RWPE2 (cell line): ENCODE results near the gene RABAC1.

Experiments used
- ATAC-seq: fragments of 200-7000 bp; cut with Tn5 transposase; 3 replicates; pipeline ENCODE4 v1.9.1; 2021; ENCODE audit warnings: low read depth
- DNase-seq: peaks from one replicate; pipeline ENCODE4 v3.0.0-alpha.2; 2020; ENCODE audit warnings: low spot score
- H3K27ac ChIP-seq: fragments of 450-650 bp; 2 replicates; pipeline ENCODE4 v1.5.1; 2017; ENCODE audit warnings: mild to moderate bottlenecking; ENCODE audit not compliant: poor library complexity, severe bottlenecking
- H3K27me3 ChIP-seq: fragments of 250-450 bp; sonication (Bioruptor Pico); 2 replicates; pipeline ENCODE4 v1.5.1; 2021; ENCODE audit warnings: mild to moderate bottlenecking, moderate library complexity; ENCODE audit not compliant: insufficient read depth, poor library complexity, severe bottlenecking
- H3K36me3 ChIP-seq: fragments of 250-450 bp; sonication (Bioruptor Pico); 2 replicates; pipeline ENCODE4 v1.5.1; 2020; ENCODE audit warnings: low read depth, mild to moderate bottlenecking, moderate library complexity
- H3K4me1 ChIP-seq: fragments of 250-450 bp; sonication (Bioruptor Pico); 2 replicates; pipeline ENCODE4 v1.5.1; 2021; ENCODE audit warnings: mild to moderate bottlenecking, moderate library complexity; ENCODE audit not compliant: insufficient read depth, poor library complexity, severe bottlenecking
- H3K4me3 ChIP-seq: fragments of 250-450 bp; sonication (Bioruptor Pico); 2 replicates; pipeline ENCODE4 v1.5.1; 2021; ENCODE audit warnings: mild to moderate bottlenecking, moderate library complexity; ENCODE audit not compliant: severe bottlenecking
- H3K9me3 ChIP-seq: fragments of 250-450 bp; sonication (Bioruptor Pico); 2 replicates; pipeline ENCODE4 v1.5.1; 2021; ENCODE audit warnings: mild to moderate bottlenecking, moderate library complexity; ENCODE audit not compliant: severe bottlenecking
- CTCF ChIP-seq: fragments of 450-650 bp; IDR thresholded peaks from one replicate; pipeline ENCODE4 v1.5.1; 2017; ENCODE audit warnings: mild to moderate bottlenecking, moderate library complexity; ENCODE audit not compliant: poor library complexity, severe bottlenecking

Gene RABAC1

GRCh38 chr19:41997121-41997850 lies 38.2 kb upstream of the RABAC1 start:
- Histone ChIP-seq H3K27ac (no peak overlapping the region), H3K27me3 (peaks cover 76% of the 10 kb centered on the region), H3K4me1 (no peaks in the 10 kb centered on the region), H3K9me3 (no peaks in the 10 kb centered on the region), H3K4me3 (no peak overlapping the region), H3K36me3 (no peaks in the 10 kb centered on the region)
- ATAC-seq (peak; percentile 66; the same call in 2 of the 3 replicates), DNase-seq (no peak)
- TF ChIP-seq CTCF: no peak

GRCh38 chr19:41995959-41996797 lies 37.1 kb upstream of the RABAC1 start:
- Histone ChIP-seq H3K27ac (no peak overlapping the region), H3K36me3 (no peaks in the 10 kb centered on the region), H3K4me3 (no peak overlapping the region), H3K9me3 (no peaks in the 10 kb centered on the region), H3K4me1 (no peaks in the 10 kb centered on the region), H3K27me3 (peaks cover 69% of the 10 kb centered on the region)
- TF ChIP-seq CTCF: no peak
- ATAC-seq (no peak), DNase-seq (no peak)

- no peak for TF ChIP-seq CTCF
- Histone ChIP-seq H3K36me3 (no peaks in the 10 kb centered on the region), H3K27ac (no peak overlapping the region), H3K4me3 (no peak overlapping the region), H3K27me3 (peaks cover 60% of the 10 kb centered on the region), H3K9me3 (no peaks in the 10 kb centered on the region), H3K4me1 (no peaks in the 10 kb centered on the region)
- no peak for ATAC-seq
- DNase-seq: no peak
Observed at GRCh38 chr19:41994994-41995958, 36.2 kb upstream of the RABAC1 start.

GRCh38 chr19:41994521-41994971 lies 35.4 kb upstream of the RABAC1 start:
- Histone ChIP-seq H3K4me3 (no peak overlapping the region), H3K9me3 (no peaks in the 10 kb centered on the region), H3K4me1 (no peaks in the 10 kb centered on the region), H3K36me3 (no peaks in the 10 kb centered on the region), H3K27me3 (peaks cover 53% of the 10 kb centered on the region), H3K27ac (no peak overlapping the region)
- ATAC-seq: no peak
- no peak for TF ChIP-seq CTCF
- no peak for DNase-seq
